ELF-1 (cell line): ENCODE results near the gene GDF7.
"Not testable (repeated sequence)": the region's sequence is repeated elsewhere in the genome, so short reads cannot be mapped to it uniquely, and the experiment has no call there.

Experiments
- DNase-seq: peaks from one replicate; pipeline ENCODE4 v3.0.0-alpha.2; 2016; ENCODE audit warnings: low read depth, low spot score

The GDF7 gene

DNA sequence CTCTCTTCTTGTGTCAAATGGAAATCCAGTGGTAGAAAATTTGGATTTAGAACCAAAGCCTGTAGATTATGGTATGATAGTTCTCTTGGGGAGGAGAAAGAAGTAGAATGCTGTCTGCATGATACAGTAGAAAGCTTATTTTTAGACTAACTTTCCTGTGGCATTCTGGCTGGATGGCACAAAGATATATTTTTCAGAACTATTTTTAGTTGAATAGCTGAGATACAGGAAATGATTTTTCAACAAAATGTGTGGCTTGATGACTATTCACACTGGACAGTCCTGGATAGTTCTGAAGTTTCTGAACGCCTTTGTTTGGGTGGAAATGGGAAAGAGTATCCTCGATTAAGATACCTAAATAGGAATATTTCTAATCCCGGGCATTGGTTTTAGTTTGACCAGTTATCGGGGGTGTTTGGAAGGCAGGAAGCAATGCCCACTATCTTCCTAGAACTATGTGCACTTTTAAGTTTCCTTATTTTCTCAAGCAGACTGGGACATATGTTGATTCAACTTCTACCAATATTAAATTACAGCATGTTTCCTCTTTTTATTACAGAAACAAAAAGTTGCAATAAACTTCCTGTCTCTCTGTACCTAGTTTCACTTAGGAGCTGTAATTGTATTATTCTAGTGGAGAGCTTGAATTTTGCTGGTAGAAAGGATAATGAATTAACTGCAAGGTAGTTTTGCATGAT is 32.1 kb downstream of the GDF7 start:
- no peak for DNase-seq

DNA sequence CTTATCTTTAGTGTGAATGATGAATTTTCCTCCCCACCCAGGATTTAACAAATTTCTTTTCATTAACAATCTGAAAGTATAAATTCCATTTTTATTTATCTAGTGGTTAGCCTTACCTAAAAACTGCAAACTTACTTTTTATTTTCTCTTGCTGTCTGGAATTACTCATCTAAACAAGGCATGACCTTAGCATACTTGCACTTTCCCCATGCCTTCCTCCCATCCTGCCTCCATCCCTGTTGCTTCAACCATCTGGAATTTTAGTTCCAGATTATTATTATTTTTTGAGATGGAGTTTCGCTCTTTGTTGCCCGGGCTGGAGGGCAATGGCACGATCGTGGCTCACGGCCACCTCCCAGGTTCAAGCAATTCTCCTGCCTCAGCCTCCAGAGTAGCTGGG is 35.6 kb downstream of the GDF7 start:
- DNase-seq: no peak

DNA sequence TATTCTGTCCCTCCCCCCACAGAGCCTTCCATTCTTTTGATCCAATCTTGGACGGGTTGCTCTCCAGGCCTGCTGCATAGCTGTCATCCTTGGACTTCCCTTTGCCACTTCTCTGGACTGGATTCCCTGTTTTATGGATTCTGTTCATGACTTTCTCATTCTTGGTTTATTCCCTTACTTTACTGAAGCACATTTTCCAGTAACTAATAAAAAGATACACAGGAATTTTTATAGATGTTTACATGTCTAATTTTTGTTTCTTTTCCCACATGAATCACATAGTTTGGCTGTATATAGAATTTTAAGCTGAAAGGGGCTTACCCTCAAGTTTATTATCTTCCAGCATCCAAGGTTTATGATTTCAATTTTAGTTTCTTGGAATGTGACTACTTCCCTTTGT is 37.9 kb downstream of the GDF7 start:
- no peak for DNase-seq

DNA sequence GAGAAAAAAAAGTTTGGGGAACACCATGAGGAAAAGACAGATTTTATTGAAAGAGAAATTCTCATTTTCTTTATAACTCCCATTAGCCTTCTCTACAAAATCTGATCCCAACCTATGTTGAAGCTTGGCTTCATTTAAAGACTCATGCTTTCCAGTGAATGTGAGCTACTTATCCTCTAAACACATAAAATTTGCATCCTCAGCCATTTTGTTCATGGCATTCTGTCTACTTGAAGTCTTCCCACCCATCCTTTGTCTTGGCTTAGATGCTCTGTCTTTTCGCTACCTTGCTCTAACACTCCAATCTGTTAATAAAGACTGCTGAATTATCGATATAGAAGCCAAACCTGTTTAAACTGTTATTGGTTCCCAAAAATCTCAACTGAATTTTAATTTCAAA is 39.3 kb downstream of the GDF7 start:
- no peak for DNase-seq

DNA sequence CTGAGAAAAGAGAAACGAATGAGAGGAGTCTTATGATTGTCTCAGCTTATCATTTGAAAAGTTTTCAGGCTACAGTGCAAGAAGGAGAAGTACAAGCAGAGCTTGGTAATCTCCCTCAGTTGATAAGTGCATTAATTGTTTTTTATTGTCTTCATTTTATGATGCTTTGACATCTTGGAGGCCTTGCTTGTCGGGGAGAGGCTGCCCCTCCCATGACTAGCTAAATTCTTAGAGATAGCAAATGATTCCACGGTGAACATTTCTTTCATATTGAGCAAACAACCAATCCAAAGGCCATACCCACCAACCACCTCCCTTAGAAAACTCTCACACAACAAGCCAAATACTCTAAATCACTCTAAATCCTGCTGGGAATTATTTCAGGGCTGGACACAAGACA is 39.8 kb downstream of the GDF7 start:
- DNase-seq: no peak

DNA sequence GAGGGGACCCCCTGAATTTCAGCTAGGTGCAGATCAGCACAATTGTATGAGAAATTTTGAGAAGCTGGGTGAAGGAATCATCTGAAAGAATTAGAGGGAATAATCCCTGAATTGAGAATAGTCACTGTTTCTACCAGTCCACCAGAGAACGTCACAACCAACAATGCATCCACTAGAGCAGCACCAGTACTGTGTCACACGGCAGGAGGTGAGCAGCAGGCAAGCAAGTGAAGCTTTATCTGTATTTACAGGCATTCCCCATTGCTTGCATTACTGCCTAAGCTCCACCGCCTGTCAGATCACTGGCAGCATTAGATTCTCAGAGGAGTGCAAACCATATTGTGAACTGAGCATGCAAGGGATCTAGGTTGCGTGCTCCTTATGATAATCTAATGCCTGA is 40.7 kb downstream of the GDF7 start:
- no peak for DNase-seq

DNA sequence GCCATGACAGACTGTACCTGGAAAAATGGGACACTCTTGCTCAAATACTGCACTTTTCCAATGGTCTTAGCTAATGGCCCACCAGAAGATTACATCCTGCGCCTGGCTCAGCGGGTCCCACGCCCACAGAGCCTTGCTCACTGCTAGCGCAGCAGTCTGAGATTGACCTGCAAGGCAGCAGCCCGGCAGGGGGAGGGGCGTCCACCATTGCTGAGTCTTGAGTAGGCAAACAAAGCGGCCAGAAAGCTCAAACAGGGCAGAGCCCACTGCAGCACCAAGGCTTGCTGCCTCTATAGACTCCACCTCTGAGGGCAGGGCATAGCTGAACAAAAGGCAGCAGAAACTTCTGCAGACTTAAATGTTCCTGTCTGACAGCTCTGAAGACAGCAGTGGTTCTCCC is 44.7 kb downstream of the GDF7 start:
- DNase-seq: not testable (repeated sequence)

DNA sequence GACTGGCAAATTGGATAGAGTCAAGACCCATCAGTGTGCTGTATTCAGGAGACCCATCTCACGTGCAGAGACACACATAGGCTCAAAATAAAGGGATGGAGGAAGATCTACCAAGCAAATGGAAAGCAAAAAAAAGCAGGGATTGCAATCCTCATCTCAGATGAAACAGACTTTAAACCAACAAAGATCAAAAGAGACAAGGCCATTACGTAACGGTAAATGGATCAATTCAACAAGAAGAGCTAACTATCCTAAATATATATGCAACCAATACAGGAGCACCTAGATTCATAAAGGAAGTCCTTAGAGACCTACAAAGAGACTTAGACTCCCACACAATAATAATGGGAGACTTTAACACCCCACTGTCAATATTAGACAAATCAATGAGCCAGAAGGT is 46.6 kb downstream of the GDF7 start:
- not testable (repeated sequence) for DNase-seq

DNA sequence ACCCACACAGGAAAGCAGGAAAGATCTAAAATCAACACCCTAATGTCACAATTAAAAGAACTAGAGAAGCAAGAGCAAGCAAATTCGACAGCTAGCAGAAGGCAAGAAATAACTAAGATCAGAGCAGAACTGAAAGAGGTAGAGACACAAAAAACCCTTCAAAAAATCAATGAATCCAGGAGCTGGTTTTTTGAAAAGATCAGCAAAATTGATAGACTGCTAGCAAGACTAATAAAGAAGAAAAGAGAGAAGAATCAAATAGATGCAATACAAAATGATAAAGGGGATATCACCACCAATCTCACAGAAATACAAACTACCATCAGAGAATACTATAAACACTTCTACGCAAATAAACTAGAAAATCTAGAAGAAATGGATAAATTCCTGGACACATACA is 47.5 kb downstream of the GDF7 start:
- DNase-seq: not testable (repeated sequence)

DNA sequence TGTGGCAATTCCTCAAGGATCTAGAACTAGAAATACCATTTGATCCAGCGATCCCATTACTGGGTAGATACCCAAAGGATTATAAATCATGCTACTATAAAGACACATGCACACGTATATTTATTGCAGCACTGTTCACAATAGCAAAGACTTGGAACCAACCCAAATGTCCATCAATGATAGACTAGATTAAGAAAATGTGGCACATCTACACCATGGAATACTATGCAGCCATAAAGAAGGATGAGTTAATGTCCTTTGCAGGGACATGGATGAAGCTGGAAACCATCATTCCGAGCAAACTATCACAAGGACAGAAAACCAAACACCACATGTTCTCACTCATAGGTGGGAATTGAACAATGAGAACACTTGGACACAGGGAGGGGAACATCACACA is 49.2 kb downstream of the GDF7 start:
- not testable (repeated sequence) for DNase-seq

DNA sequence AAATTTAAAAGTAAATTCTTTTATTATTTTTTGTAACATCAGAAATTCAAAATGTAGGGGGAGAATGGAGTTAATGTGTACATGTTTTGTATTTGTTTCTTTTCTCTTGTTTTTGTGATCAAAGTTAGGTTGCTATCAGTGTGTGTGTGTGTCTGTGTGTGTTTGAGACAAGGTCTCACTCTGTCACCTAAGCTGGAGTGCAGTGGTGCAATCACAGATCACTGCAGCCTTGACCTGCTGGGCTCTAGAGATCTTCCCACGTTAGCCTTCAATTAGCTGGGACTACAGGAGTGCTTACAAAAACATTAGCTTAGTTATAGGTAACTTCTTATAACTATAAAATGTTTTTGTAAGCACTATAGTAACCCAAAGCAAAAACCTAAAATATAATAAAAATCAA is 50.7 kb downstream of the GDF7 start:
- DNase-seq: no peak

DNA sequence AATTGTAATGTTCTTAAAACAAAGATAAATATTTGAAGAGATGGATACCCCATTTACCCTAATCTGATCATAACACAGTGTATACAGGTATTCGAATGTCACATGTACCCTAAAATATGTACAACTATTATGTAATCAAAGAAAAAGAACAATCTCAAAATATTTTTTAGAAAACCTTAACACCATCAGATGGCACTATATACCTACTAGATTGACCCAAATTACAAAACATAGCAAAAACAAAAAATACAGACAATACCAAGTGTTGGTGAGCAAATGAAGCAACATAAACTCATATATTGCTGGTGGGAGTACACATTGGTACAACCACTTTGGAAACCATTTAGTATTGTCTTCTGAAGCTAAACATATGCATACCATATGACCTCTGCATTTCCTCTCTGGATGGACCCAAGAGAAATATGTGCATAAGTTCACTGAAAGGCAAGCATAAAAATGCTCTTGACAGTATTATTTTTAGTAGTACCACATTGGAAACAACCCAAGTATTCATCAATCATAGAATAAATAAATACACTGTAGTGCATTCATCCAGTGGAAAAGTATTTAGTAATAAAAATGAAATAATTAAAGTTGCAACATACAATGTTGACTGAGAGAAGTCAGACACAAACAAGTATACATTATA is 55.8 kb downstream of the GDF7 start:
- no peak for DNase-seq

DNA sequence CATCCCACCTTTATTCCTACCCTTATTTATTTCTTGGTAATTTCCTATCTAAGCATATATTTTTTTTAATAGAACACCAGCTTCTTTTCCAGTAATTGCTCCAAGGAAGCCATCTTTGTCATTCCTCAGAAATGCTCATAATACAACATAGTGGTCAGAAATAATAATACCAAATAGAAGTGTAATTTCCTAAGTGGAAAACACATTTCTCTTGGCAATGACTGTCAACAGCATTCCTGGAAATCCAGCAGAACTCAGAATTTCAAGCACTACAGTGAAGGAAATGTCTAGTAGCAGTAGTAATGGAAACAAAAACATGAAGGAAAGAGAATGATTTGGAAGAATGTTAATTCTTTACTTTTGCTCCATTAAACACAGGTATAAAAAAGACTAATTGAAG is 56.6 kb downstream of the GDF7 start:
- no peak for DNase-seq

DNA sequence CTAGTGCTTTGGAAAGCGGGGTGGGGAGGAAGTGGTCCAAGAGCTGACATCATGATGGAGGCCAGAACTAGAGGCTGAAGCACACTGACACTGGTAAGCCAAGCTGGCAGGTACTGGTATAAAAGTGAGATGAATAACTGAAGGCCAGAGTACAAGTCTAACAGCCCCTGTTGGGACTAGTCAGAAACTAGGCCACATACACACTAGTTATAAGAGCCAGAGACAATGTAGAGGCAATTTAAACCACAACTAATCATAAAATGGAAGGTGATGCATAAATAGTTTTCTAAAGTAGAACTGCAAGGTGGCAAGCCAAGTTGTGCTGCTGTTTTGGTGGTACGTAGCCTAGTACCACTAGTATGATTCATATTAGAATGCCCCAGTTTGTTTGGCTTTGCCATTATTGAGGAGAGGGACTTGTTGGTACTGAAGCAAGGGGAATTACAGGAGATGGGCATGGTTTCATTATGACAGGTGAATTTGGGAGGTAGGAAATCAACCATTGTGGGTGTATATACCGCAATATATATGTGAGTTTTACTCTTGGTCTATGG is 57.6 kb downstream of the GDF7 start:
- DNase-seq: no peak

DNA sequence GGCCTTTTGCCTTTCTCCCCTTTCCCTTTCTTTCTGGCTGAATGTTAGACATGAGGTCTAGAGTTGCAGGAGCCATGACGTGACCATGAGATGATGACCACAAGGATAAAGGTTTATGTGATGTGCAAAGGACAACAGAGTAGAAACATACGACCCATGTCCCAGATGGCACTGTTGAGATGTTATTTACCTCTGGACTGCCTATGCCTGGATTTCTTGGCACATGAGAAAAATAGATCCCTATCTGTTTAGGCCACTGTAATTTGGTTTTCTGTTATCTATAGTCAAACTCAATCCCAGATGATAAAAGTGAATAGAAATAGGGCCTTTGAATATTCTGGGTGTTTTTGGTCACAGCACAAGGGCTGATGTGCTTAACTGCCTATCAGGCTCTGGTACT is 58.8 kb downstream of the GDF7 start:
- DNase-seq: no peak

DNA sequence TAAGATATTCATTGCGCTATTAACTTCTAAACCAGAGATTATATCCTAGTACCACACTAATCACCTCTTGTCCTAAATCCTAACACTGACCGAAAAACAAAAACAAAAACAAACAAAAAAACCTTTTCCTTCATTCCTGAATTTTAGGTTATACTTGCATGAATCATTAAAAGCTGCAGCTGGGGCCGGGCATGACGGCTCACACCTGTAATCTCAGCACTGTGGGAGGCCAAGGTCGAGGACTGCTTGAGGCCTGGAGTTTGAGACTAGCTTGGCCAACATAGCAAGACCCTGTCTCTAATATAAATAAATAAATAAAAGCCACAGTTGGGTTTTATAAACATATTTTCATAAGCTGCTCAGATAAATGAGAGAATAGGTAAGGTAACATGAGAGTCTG is 60.0 kb downstream of the GDF7 start:
- no peak for DNase-seq

DNA sequence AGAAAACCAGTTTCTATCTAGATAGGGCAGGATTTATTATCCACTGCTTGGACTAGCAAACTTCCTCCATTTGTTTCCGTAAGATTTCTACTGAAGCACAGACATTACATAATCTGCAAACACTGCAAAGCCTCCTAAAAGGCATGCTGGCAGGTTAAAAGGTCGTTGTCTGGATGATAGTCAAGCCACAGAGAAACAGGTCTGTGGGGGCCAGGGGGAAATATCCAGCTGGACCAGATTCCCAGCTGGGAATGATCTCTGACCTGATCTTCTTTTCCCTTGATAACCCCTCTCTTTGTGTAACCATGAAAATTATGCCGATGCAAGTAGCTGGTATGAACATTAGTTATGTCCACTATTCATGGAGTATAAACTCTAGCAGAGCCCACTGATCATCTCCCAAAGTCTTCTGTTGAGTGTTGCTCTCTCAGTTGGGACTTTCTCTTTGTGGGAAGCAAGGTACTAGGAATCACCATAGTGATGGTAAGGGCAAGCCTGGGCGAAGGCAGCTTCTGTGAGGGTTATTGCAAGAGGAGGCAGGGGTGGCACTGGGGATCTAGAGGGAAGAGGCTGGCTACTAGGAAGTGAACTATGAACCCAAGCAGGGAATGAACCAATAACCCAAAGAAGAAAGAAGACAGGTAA is 61.3 kb downstream of the GDF7 start:
- DNase-seq: peak; percentile 39
